Osteoblast (primary cell): ENCODE measurements around the gene L3MBTL1. TPM values are rescaled to one million over a fixed set of nuclear protein-coding genes. Genes with fewer than 3 reads are reported as not detected.

Experiments
- DNase-seq: peaks from one replicate; pipeline ENCODE4 v3.0.0; 2011; ENCODE audit warnings: low spot score, mixed read lengths; ENCODE audit not compliant: insufficient read length; ENCODE audit errors: missing footprints
- H2AFZ ChIP-seq: 2 replicates; pipeline ENCODE4 v1.6.0; 2011; ENCODE audit warnings: mild to moderate bottlenecking, low read length
- H3K27ac ChIP-seq: 2 replicates; pipeline ENCODE4 v1.5.1; 2011; ENCODE audit warnings: mild to moderate bottlenecking, low read depth, low read length, moderate library complexity
- H3K27me3 ChIP-seq: 2 replicates; pipeline ENCODE4 v1.6.0; 2012; ENCODE audit warnings: mild to moderate bottlenecking, control low read depth, inconsistent platforms, low read length, moderate library complexity; ENCODE audit not compliant: insufficient read depth
- H3K36me3 ChIP-seq: 2 replicates; pipeline ENCODE4 v1.5.1; 2011; ENCODE audit warnings: mild to moderate bottlenecking, low read length, control low read depth, moderate library complexity; ENCODE audit not compliant: insufficient read depth
- H3K4me1 ChIP-seq: 2 replicates; pipeline ENCODE4 v1.5.1; 2011; ENCODE audit warnings: mild to moderate bottlenecking, low read length, control low read depth, moderate library complexity; ENCODE audit not compliant: insufficient read depth
- H3K4me2 ChIP-seq: 2 replicates; pipeline ENCODE4 v1.6.0; 2011; ENCODE audit warnings: mild to moderate bottlenecking, low read length; ENCODE audit not compliant: insufficient read depth
- H3K4me3 ChIP-seq: fragments of 200-600 bp; sonication (generic); 3 replicates; pipeline ENCODE4 v1.5.1; 2012; ENCODE audit warnings: mild to moderate bottlenecking, low read length, inconsistent platforms; ENCODE audit not compliant: insufficient read depth
- H3K79me2 ChIP-seq: 2 replicates; pipeline ENCODE4 v1.6.0; 2012; ENCODE audit warnings: mild to moderate bottlenecking, low read length, control low read depth, inconsistent platforms; ENCODE audit not compliant: insufficient read depth
- H3K9me3 ChIP-seq: 2 replicates; pipeline ENCODE4 v1.5.1; 2011; ENCODE audit warnings: low read depth, low read length, control low read depth
- H4K20me1 ChIP-seq: 2 replicates; pipeline ENCODE4 v1.6.0; 2012; ENCODE audit warnings: mild to moderate bottlenecking, low read length, control low read depth; ENCODE audit not compliant: insufficient read depth
- total RNA-seq: library from RNA; depleted of rRNA; stranded (reverse); fragments of >200 nt; gene quantifications from 2 replicates; pipeline ENCODE4 v1.2.3, GENCODE V29; 2012
- TF ChIP-seq, protein P1 (sequence below): IDR thresholded peaks from 2 replicates; pipeline ENCODE4 v1.5.1; 2011; ENCODE audit warnings: mild to moderate bottlenecking, low read depth, low read length, moderate library complexity; ENCODE audit errors: extremely low read depth

Gene L3MBTL1
- total RNA-seq, 1 donor: 9.8 TPM

DNA sequence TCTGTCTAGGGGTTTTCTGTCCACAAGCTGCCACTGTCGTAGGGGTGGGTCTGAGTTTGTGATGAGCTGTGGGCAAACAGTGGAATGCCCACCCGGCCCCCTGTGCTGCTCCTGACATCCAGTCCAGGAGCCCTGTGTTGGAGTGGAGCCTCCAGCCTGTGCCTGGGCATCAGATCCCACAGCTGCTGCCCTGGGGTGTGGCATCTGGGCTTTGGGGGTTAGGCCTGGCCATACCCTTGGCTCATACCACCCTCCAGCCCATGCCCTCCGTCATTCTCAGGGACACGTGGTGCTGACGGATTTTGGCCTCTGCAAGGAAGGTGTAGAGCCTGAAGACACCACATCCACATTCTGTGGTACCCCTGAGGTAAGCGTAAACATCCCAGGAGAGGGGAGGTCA is 64.3 kb downstream of the L3MBTL1 start:
- TF ChIP-seq, protein P1, sequence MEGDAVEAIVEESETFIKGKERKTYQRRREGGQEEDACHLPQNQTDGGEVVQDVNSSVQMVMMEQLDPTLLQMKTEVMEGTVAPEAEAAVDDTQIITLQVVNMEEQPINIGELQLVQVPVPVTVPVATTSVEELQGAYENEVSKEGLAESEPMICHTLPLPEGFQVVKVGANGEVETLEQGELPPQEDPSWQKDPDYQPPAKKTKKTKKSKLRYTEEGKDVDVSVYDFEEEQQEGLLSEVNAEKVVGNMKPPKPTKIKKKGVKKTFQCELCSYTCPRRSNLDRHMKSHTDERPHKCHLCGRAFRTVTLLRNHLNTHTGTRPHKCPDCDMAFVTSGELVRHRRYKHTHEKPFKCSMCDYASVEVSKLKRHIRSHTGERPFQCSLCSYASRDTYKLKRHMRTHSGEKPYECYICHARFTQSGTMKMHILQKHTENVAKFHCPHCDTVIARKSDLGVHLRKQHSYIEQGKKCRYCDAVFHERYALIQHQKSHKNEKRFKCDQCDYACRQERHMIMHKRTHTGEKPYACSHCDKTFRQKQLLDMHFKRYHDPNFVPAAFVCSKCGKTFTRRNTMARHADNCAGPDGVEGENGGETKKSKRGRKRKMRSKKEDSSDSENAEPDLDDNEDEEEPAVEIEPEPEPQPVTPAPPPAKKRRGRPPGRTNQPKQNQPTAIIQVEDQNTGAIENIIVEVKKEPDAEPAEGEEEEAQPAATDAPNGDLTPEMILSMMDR: no peak
- no peaks in the 10 kb centered on the region for H3K4me1 ChIP-seq
- H2AFZ ChIP-seq: no peak overlapping the region
- no peak for DNase-seq
- H4K20me1 ChIP-seq: no peaks in the 10 kb centered on the region
- H3K79me2 ChIP-seq: no peaks in the 10 kb centered on the region
- H3K27me3 ChIP-seq: peaks cover 2% of the 10 kb centered on the region
- H3K27ac ChIP-seq: no peak overlapping the region
- H3K4me3 ChIP-seq: no peak overlapping the region
- no peaks in the 10 kb centered on the region for H3K9me3 ChIP-seq
- no peaks in the 10 kb centered on the region for H3K36me3 ChIP-seq
- no peak overlapping the region for H3K4me2 ChIP-seq

DNA sequence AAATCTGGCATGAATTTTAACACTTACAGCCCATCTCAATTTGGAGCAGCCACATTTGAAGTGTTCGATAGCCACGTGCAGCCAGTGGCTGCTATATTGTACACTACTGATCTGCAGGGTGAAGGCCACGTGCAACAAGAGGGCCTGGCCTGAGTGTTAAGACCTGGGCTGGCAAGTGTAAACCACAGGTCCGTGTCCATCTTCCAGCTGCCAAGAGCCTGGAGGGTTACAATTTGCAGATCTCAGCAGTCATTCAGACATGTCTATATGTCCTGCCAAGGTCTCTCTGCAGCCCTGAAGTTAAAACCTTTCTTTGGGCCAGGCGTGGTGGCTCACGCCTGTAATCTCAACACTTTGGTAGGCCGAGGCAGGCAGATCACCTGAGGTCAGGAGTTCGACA is 65.4 kb downstream of the L3MBTL1 start:
- Histone ChIP-seq H3K9me3 (no peaks in the 10 kb centered on the region), H3K27ac (no peak overlapping the region), H3K27me3 (peaks cover 2% of the 10 kb centered on the region), H4K20me1 (no peaks in the 10 kb centered on the region), H3K4me3 (no peak overlapping the region), H2AFZ (no peak overlapping the region), H3K36me3 (no peaks in the 10 kb centered on the region), H3K4me1 (no peaks in the 10 kb centered on the region), H3K4me2 (no peak overlapping the region), H3K79me2 (no peaks in the 10 kb centered on the region)
- TF ChIP-seq, protein P1: no peak
- DNase-seq: no peak

DNA sequence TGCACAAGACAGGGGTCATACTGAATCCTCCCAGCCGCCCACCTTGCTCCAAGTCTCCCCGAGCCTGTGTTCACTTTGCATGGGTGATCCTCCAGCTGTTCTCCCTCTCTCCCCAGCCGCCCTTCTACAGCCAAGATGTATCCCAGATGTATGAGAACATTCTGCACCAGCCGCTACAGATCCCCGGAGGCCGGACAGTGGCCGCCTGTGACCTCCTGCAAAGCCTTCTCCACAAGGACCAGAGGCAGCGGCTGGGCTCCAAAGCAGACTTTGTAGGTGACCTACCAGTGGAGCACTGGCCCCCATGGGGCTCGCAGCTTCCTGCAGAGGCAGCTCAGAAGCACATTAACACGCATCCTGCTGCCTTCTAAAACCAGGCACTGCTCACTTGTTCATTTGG is 68.6 kb downstream of the L3MBTL1 start:
- H3K79me2 ChIP-seq: no peaks in the 10 kb centered on the region
- no peak overlapping the region for H3K27ac ChIP-seq
- TF ChIP-seq, protein P1: no peak
- H3K4me3 ChIP-seq: no peak overlapping the region
- H2AFZ ChIP-seq: no peak overlapping the region
- H3K9me3 ChIP-seq: no peaks in the 10 kb centered on the region
- H3K36me3 ChIP-seq: no peaks in the 10 kb centered on the region
- H3K4me2 ChIP-seq: no peak overlapping the region
- peaks cover 2% of the 10 kb centered on the region for H3K27me3 ChIP-seq
- peaks cover 6% of the 10 kb centered on the region for H3K4me1 ChIP-seq
- H4K20me1 ChIP-seq: no peaks in the 10 kb centered on the region
- DNase-seq: no peak

DNA sequence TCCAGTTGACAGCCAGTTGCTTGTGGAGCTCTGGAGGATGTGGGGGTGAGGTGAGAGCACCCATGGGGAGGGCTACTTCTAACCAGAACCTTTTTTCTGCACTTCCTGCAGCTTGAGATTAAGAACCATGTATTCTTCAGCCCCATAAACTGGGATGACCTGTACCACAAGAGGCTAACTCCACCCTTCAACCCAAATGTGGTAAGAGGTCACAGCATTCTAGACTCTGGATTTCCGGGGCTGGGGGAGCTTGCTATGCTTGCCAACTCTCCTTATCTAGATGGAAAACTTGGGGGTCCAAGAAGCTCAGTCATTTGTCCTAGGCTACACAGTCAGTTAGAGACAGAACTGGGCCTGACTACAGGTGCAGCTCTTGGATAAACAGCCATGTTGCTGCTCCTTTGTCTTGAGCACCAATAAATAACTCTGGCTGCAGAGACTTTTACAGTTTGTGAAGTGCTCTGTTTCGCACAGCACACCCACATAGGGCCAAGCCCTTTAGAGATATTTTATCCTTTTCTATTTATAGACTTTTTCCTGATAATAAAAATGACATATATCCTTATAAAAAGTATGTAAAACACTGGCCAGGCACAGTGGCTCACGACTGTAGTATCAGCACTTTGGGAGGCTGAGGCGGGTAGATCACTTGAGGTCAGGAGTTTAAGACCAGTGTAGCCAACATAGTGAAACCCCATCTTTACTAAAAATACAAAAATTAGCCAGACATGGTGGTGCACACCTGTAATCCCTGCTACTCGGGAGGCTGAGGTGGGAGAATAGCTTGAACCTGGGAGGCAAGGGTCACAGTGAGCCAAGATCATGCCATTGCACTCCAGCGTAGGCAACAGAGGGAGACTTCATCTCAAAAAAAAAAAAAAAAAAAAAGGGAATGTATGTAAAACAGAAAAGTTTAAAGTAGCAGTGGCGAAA is 72.6 kb downstream of the L3MBTL1 start:
- Histone ChIP-seq H4K20me1 (no peaks in the 10 kb centered on the region), H3K79me2 (no peaks in the 10 kb centered on the region), H2AFZ (no peak overlapping the region), H3K36me3 (no peaks in the 10 kb centered on the region), H3K4me2 (no peak overlapping the region), H3K4me1 (peaks cover 26% of the 10 kb centered on the region), H3K9me3 (no peaks in the 10 kb centered on the region), H3K4me3 (no peak overlapping the region), H3K27me3 (peaks cover 2% of the 10 kb centered on the region), H3K27ac (no peak overlapping the region)
- no peak for DNase-seq
- TF ChIP-seq, protein P1: no peak
